A549 (cell line): ENCODE data around the gene WNT7A.

Source experiments
- FOSL2 ChIP-seq, 2 experiments: fragments of 450-650 bp in 1 of 2; fragments of >200 bp in 1 of 2; sonication (Bioruptor Twin) in 1 of 2; formaldehyde crosslinking; IDR thresholded peaks; 2 replicates each; pipeline versions ENCODE4 v1.5.0 to v1.6.1; 2016 to 2020; ENCODE audit warnings: mild to moderate bottlenecking in 1 of 2, moderate library complexity in 1 of 2
- NFE2L2 ChIP-seq: fragments of 150-350 bp; conservative IDR thresholded peaks from 2 replicates; pipeline ENCODE4 v1.6.1; 2014; ENCODE audit warnings: low read length
- PHF8 ChIP-seq: fragments of 200-600 bp; sonication (generic); IDR thresholded peaks from 2 replicates; pipeline ENCODE4 v1.6.1; 2016; ENCODE audit warnings: low read depth, mild to moderate bottlenecking, antibody characterized with exemption, moderate library complexity, borderline replicate concordance
- POLR2A ChIP-seq: IDR thresholded peaks from 2 replicates; pipeline ENCODE4 v1.6.1; 2012; ENCODE audit warnings: mild to moderate bottlenecking, low read length
- RCOR1 ChIP-seq: fragments of 150-350 bp; IDR thresholded peaks from 2 replicates; pipeline ENCODE4 v1.6.1; 2014; ENCODE audit warnings: antibody characterized with exemption, low read length, low read depth
- REST ChIP-seq: fragments of 200-600 bp; sonication (generic); IDR thresholded peaks from 2 replicates; pipeline ENCODE4 v1.6.1; 2016; ENCODE audit warnings: antibody characterized with exemption, mild to moderate bottlenecking, moderate library complexity
- USF2 ChIP-seq: fragments of 450-650 bp; IDR thresholded peaks from 2 replicates; pipeline ENCODE4 v1.6.1; 2014; ENCODE audit warnings: antibody characterized with exemption
- TF ChIP-seq, protein P1 (sequence below): fragments of >200 bp; sonication (Bioruptor Twin); formaldehyde crosslinking; IDR thresholded peaks from 3 replicates; pipeline ENCODE4 v1.5.1; 2016

- TF ChIP-seq USF2 (no peak), NFE2L2 (no peak), RCOR1 (no peak), REST (no peak), FOSL2 (IDR thresholded peaks at IDR 0.05) (no peak), FOSL2 (CRISPR knock-in tag; IDR thresholded peaks at IDR 0.05) (no peak), PHF8 (no peak), POLR2A (no peak)
- TF ChIP-seq, protein P1, sequence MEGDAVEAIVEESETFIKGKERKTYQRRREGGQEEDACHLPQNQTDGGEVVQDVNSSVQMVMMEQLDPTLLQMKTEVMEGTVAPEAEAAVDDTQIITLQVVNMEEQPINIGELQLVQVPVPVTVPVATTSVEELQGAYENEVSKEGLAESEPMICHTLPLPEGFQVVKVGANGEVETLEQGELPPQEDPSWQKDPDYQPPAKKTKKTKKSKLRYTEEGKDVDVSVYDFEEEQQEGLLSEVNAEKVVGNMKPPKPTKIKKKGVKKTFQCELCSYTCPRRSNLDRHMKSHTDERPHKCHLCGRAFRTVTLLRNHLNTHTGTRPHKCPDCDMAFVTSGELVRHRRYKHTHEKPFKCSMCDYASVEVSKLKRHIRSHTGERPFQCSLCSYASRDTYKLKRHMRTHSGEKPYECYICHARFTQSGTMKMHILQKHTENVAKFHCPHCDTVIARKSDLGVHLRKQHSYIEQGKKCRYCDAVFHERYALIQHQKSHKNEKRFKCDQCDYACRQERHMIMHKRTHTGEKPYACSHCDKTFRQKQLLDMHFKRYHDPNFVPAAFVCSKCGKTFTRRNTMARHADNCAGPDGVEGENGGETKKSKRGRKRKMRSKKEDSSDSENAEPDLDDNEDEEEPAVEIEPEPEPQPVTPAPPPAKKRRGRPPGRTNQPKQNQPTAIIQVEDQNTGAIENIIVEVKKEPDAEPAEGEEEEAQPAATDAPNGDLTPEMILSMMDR, result no peak
These were observed 9.0 kb downstream of the WNT7A start for GRCh38 chr3:13870902-13871301.
